Thoracic aorta (tissue), 2 donors: ENCODE data around the gene MS4A1. TPM values are rescaled to one million over a fixed set of nuclear protein-coding genes. Genes with fewer than 3 reads are reported as not detected.
"Not testable (repeated sequence)": the region's sequence is repeated elsewhere in the genome, so short reads cannot be mapped to it uniquely, and the experiment has no call there.

Experiments
- ATAC-seq: fragments of 150-250 bp; one replicate; pipeline ENCODE4 v1.8.0; 2017; ENCODE audit warnings: low read depth; ENCODE audit not compliant: insufficient number of reproducible peaks, low FRiP score
- DNase-seq: peaks from one replicate; pipeline ENCODE4 v3.0.0-alpha.2; 2020; ENCODE audit warnings: low spot score
- H3K27ac ChIP-seq, 2 donors: fragments of 200-600 bp; sonication (generic); 1 replicate in 1 of 2; 2 replicates in 1 of 2; pipeline ENCODE4 v1.5.1; 2016; ENCODE audit warnings: mild to moderate bottlenecking in 2 of 2, moderate library complexity in 2 of 2
- H3K27me3 ChIP-seq: fragments of 200-600 bp; sonication (generic); replicated peaks from 2 replicates; pipeline ENCODE4 v1.6.0; 2016; ENCODE audit warnings: mild to moderate bottlenecking; ENCODE audit not compliant: insufficient read depth
- H3K36me3 ChIP-seq: fragments of 200-600 bp; sonication (generic); one replicate; pipeline ENCODE4 v1.5.1; 2016
- H3K4me1 ChIP-seq, 2 donors: fragments of 200-600 bp; sonication (generic); 1 replicate in 1 of 2; 2 replicates in 1 of 2; pipeline versions ENCODE4 v1.5.1 to v1.6.0; 2016; ENCODE audit warnings: low read depth in 2 of 2, mild to moderate bottlenecking in 1 of 2; ENCODE audit not compliant: control insufficient read depth in 1 of 2
- H3K4me3 ChIP-seq: fragments of 200-600 bp; sonication (generic); 2 replicates; pipeline ENCODE4 v1.5.1; 2016; ENCODE audit warnings: mild to moderate bottlenecking
- H3K9me3 ChIP-seq: fragments of 200-600 bp; sonication (generic); 2 replicates; pipeline ENCODE4 v1.5.1; 2016
- total RNA-seq, 2 donors: library from RNA; depleted of rRNA; stranded (reverse); fragments of >200 nt; gene quantifications; one replicate each; pipeline versions ENCODE4 v1.1.0 to v1.2.3, GENCODE V29; 2016
- TF ChIP-seq, protein P1 (sequence below): fragments of 200-600 bp; sonication (generic); IDR thresholded peaks from one replicate; pipeline ENCODE4 v1.5.1; 2019; ENCODE audit warnings: antibody characterized with exemption

The MS4A1 gene
- total RNA-seq, 2 donors from 2014 or later: 0.35 TPM; not detected in 1

DNA sequence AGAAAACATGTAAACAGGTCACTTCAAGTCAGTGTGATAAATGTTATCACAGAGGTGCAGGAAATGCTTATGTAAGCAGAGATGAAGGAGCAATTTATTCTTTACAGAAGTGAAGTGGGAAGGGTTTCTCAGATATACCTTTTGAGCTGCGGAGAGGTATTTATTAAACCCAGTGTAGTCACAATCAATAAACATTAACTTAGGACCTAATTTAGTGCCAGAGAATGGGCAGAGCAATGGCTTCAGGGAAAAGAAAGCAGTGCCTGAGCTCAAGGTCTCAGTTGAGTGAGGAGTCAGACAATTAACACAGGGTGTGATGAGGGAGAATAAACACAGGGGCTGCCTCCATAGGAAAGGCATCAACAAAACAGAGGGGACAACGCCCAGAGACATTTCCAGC is 24.4 kb upstream of the MS4A1 start:
- H3K4me3 ChIP-seq: no peak overlapping the region
- no peaks in the 10 kb centered on the region for H3K36me3 ChIP-seq
- no peaks in the 10 kb centered on the region for H3K27me3 ChIP-seq
- DNase-seq: no peak
- ATAC-seq: no peak
- H3K4me1 ChIP-seq: no peaks in the 10 kb centered on the region
- TF ChIP-seq, protein P1, sequence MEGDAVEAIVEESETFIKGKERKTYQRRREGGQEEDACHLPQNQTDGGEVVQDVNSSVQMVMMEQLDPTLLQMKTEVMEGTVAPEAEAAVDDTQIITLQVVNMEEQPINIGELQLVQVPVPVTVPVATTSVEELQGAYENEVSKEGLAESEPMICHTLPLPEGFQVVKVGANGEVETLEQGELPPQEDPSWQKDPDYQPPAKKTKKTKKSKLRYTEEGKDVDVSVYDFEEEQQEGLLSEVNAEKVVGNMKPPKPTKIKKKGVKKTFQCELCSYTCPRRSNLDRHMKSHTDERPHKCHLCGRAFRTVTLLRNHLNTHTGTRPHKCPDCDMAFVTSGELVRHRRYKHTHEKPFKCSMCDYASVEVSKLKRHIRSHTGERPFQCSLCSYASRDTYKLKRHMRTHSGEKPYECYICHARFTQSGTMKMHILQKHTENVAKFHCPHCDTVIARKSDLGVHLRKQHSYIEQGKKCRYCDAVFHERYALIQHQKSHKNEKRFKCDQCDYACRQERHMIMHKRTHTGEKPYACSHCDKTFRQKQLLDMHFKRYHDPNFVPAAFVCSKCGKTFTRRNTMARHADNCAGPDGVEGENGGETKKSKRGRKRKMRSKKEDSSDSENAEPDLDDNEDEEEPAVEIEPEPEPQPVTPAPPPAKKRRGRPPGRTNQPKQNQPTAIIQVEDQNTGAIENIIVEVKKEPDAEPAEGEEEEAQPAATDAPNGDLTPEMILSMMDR: no peak
- H3K27ac ChIP-seq: no peak overlapping the region
- H3K9me3 ChIP-seq: no peaks in the 10 kb centered on the region

DNA sequence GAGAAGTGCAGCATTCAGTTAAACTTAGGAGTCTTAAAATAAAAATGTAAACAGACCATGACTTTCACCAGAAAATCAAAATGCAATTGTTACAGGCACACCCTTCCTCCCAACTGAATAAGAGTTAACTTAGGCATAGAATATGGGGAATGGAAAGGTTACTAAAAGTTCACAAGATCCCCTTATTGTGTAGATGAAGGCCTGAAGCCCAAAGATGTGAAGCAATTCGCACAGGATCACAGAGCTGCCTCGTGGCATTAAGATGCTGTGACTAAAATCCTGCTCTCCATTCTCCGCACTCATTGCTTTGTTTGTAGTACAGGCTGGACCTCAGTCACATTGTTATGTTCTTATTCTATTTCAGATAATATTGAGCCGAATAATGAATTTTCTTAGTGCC is 22.2 kb upstream of the MS4A1 start:
- Histone ChIP-seq H3K27ac (no peak overlapping the region), H3K4me1 (no peaks in the 10 kb centered on the region), H3K27me3 (no peaks in the 10 kb centered on the region), H3K36me3 (no peaks in the 10 kb centered on the region), H3K4me3 (no peak overlapping the region), H3K9me3 (no peaks in the 10 kb centered on the region)
- TF ChIP-seq, protein P1: no peak
- ATAC-seq (no peak), DNase-seq (no peak)

DNA sequence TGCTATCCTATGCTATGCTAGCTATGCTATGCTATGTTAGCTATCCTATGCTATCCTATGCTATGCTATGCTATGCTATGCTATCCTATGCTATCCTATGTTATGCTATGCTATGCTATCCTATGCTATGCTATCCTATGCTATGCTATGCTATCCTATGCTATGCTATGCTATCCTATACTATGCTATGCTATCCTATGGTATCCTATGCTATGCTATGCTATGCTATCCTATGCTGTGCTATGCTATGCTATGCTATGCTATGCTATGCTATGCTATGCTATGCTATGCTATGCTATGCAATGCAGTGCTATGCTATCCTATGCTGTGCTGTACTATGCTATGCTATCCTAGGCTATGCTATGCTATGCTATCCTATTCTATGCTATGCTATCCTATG is 8.6 kb upstream of the MS4A1 start:
- TF ChIP-seq, protein P1: no peak
- no peaks in the 10 kb centered on the region for H3K4me1 ChIP-seq
- no peaks in the 10 kb centered on the region for H3K36me3 ChIP-seq
- H3K4me3 ChIP-seq: no peak overlapping the region
- no peaks in the 10 kb centered on the region for H3K27me3 ChIP-seq
- DNase-seq (no peak), ATAC-seq (no peak)
- H3K9me3 ChIP-seq: no peaks in the 10 kb centered on the region
- no peak overlapping the region for H3K27ac ChIP-seq

DNA sequence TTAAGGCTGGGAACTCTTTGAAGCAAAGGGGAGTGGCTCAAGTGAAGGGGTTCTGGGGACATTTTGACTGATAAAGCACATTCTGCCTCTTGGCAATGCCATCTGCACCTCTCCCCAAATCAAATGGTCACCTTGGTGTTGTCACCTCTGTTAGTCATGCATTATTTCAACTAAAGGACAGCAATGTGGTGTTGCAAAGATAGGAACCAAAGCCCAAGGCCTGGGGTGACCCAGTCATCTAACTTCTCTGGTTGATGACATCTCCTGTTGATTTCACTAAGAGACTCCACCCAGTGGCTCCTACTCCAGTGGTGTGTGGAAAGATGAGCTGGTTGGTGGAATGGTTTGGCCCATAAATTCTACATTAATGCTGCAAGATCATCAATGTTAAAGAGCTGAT is 7.8 kb upstream of the MS4A1 start:
- Histone ChIP-seq H3K9me3 (no peaks in the 10 kb centered on the region), H3K36me3 (no peaks in the 10 kb centered on the region), H3K4me1 (no peaks in the 10 kb centered on the region), H3K4me3 (no peak overlapping the region), H3K27me3 (no peaks in the 10 kb centered on the region), H3K27ac (no peak overlapping the region)
- DNase-seq: no peak
- TF ChIP-seq, protein P1: no peak
- ATAC-seq: no peak

DNA sequence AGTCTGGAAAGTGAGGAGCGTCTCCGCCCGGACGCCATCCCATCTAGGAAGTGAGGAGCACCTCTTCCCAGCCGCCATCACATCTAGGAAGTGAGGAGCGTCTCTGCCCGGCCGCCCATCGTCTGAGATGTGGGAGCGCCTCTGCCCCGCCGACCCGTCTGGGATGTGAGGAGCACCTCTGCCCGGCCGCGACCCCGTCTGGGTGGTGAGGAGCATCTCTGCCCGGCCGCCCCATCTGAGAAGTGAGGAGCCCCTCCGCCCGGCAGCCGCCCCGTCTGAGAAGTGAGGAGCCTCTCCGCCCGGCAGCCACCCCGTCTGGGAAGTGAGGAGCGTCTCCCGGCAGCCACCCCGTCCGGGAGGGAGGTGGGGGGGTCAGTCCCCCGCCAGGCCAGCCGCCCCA is 4.5 kb upstream of the MS4A1 start:
- H3K9me3 ChIP-seq, H3K27me3 ChIP-seq, H3K4me1 ChIP-seq, H3K27ac ChIP-seq, ATAC-seq, H3K36me3 ChIP-seq, DNase-seq, H3K4me3 ChIP-seq: not testable (repeated sequence)

DNA sequence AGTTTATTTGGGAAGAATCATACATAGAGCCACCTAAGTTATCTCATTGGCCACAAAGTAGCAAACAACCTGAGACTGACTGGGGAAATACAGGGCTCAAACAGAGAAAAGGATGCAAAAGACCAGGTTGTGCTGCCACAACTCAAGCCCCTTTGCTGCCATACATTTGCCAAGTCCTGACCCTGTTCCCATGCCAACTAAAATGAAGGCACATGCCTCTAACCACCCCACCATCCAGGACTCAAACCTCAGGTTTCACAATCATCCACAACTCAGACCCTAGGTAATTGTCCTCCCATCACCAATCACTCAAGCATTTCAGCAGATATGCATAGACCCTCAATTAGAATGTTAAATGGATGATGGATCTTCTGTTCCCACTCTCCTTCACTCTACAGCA is 1.4 kb upstream of the MS4A1 start:
- ATAC-seq (no peak), DNase-seq (no peak)
- Histone ChIP-seq H3K4me1 (no peaks in the 10 kb centered on the region), H3K4me3 (no peak overlapping the region), H3K27ac (no peak overlapping the region), H3K9me3 (no peaks in the 10 kb centered on the region), H3K27me3 (no peaks in the 10 kb centered on the region), H3K36me3 (no peaks in the 10 kb centered on the region)
- TF ChIP-seq, protein P1: no peak
